Thyroid gland (tissue), 4 donors: ENCODE data around the gene OR4S2.

Experiments
- CTCF ChIP-seq, 6 experiments: fragments of 200-600 bp in 3 of 6; fragments of 450-650 bp in 3 of 6; sonication (generic) in 3 of 6; IDR thresholded peaks; one replicate each; pipeline ENCODE4 v1.5.1; 2016 to 2019; ENCODE audit warnings: antibody characterized with exemption in 6 of 6, mild to moderate bottlenecking in 2 of 6, inconsistent platforms in 1 of 6, moderate library complexity in 1 of 6
- POLR2A ChIP-seq, 2 donors: fragments of 450-650 bp; IDR thresholded peaks; one replicate each; pipeline ENCODE4 v1.6.1; 2017; ENCODE audit warnings: antibody characterized with exemption in 2 of 2, mild to moderate bottlenecking in 2 of 2, moderate library complexity in 1 of 2

- TF ChIP-seq POLR2A (IDR thresholded peaks at IDR 0.05) (no peak), CTCF (IDR thresholded peaks at IDR 0.05) (no peak)
Measured at GRCh38 chr11:55648027-55648426, at the start of gene OR4S2.
